ENCODE results near the gene TSNAX. TPM values are rescaled to one million over a fixed set of nuclear protein-coding genes. Genes with fewer than 3 reads are reported as not detected.

TSNAX gene
- polyA plus RNA-seq, 3 donors, result 41.6 to 61.3 (median 51.5) TPM

DNA sequence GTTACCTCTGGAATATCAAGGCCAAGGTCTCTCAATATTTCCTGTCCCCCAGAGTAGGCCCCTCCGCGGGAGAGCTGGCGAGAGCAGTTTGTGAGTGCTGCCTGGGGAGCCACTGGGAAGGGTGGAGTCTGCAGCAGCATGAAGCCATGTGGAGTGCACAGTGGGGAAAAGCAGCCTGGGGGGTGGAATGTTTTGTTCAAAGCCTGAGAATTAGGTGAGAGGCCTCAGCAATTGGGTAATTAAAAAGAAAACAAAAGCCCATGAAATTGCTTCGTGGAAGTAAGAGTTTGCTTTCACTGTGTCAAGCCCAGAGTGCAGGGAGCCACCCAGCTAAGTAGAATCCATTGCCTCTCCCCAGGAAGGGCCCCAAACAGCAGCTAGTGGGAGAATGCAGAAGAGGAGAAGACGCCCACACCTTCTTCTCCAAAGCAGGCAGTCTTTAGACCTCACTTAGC lies 67.9 kb downstream of the TSNAX start:
- no peak for DNase-seq

DNA sequence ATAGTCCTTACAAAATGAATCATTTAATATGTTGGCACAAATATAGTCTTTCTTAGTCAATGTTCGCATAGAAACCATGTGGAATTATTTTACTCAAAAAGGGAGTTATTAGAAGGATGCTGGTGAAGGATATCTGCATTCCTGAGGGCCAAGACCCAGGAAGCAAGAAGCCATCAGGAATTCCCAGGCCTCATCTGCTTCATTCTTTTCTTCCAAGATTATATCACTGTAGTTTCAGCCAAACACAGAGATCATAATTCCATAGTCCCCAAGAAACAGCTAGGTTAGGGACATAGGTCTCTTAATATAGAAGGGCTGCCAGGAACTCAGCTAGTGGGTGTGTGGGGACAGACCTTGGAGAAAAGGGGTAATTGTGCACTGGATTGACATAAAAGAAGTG lies 69.5 kb downstream of the TSNAX start:
- no peak for DNase-seq

DNA sequence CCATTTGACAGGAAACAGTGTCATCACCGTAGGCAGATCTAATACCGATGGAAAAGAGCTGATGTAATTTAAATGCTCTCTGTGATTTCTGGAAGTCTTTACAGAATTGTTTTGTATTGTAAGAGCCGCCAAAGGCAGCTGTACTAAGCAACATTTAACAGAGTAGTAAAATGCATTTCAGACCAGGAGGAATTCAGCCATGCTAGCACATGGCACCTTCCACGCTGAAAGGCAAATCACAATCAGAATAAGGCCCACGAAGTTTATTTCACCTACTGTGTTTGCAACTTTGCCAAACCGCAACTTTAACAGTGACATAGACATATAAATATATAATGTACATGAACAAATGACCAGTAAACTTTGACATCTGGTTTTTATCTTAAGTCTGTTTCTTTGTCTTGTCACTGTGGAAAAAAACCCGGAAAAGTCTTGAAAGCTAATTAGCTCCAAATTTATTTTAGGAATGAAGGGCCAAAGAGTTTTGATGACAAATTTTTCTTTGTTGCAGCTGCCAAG lies 72.0 kb downstream of the TSNAX start:
- DNase-seq, result peak; percentile 38

DNA sequence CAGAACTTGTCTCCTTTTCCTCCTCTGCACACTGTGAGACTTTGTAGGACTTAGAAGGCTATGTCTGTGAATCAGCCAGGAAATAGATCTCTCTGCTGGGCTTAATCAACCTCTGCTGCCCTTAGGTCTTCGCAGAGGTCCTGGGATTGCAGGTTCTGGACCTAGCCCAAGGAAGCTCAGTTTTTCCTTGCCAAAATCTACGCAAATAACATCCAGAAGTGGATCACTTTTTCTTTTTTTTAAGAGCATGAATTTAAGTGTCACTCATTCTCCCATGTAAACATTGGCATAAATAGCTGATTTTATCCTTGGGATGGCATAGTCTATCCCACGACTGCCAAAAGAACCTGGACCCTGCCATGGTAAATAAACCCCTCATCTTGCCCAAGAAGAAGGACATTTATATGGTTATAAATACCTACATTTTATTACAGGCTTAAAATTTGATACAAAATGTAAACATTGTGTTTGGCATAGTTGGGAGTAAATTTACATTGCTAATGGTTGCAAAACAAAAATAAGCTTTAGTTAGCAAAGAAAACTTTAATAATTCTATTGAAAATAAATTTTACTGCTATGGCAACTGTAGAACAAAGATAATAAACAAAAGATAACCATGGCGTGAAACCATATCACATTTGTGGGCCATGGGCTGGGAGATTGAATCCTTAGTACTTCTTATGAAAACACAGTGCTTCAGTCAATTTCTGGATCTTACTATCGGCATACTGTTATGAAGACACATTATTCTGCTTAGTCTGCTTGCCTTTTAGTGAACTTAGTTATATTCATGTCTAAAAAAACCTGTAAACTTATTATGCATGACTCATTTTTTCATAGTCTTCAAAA lies 73.6 kb downstream of the TSNAX start:
- no peak for DNase-seq

DNA sequence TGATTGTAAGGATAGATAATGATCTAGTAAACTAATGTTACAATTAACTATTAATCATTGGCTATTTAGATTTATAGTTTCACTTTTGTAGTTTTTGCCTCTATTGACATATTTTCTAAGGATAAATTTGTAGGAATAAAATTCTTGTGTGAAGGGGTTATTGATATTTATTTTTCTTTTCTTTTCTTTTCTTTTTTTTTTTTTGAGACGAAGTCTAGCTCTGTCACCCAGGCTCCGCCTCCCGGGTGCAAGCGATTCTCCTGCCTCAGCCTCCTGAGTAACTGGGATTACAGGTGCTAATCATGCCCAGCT lies 74.2 kb downstream of the TSNAX start:
- DNase-seq, result no peak

DNA sequence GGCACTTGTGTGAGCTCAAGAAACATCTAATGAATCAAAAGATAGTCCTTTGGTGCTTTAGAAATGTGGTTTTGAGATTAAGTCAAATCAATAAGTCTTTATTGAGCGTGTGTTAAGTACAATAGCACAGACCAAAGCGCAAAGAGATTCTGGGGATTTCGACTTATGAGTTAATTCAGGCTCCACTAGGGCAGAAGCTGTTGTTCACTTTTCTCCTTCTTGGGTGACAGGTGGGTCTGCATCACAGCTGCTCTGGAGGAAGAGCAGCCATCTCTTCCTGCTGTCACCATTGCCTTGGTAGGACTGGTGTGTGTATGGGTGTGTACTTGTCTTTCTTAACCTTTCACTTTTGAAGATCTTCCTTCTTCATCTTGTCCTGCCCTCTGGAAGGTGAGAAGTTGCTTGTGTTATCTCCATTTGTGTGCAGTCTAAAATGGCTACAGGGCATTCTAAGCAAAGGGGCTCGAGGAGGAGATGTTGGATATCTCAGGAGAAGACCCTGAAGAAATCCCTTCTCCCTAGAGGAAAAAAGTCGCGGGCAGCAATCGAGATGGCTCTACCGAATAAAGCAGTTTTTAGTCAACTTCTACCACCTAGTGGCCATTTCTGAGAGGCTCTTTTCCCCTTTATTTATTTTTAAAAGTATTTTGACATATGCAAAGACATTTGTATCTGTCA lies 75.3 kb downstream of the TSNAX start:
- no peak for DNase-seq

DNA sequence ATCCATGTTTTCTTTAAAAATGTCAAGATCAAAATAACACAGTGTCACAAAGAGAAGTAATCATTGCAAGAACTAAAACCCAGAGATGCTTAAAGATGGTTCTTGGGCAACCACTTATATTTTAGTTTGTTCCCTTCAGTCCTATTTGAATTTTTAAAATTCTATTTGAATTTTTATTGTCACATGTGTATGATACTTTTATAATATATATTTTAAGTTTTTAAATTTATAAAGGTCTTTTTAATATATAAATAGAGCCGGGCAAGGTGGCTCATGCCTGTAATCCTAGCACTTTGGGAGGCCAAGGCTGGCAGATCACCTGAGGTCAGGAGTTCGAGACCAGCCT lies 75.8 kb downstream of the TSNAX start:
- DNase-seq, result no peak

DNA sequence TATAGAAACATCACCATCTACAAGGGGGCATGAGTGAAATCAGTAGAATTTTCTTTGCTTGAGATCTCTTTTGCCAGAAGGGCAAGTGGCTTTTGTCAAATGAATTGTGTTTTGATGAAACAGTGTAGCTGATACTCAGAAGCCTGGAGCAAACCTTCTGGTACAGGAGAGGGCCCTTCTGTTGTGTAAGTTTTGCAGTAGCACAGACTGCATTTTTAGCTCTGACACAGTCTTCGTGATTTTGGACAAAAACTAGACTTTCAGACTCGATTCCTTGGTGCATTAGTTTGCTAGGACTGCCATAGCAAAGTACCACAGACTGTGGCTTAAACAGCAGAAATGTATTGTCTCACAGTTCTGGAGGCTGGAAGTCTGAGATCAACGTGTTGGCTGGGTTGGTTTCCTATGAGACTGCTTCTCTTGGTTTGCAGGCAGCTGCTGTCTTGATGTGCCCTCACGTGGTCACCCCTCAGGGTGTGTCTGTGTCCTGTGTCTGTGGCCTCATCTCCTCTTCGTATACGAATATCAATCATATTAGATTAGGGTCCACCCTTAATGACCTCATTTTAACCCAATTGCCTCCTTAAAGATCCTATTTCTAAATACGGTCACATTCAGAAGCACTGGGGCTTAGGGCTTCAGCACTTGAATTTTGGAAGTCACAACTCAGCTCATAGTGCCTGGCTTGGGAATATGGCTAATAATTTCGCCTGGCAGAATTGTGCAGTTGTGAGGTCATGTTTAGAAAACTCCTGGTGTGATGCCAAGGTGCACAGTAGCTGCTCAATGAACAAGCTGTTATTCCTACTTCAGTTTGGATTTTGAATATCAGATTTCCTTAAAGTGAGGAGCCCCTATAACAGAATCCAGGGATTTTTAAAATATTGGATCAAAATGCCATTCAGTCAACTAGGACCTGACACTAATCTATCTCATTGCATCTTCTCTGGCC lies 77.0 kb downstream of the TSNAX start:
- DNase-seq, result no peak

DNA sequence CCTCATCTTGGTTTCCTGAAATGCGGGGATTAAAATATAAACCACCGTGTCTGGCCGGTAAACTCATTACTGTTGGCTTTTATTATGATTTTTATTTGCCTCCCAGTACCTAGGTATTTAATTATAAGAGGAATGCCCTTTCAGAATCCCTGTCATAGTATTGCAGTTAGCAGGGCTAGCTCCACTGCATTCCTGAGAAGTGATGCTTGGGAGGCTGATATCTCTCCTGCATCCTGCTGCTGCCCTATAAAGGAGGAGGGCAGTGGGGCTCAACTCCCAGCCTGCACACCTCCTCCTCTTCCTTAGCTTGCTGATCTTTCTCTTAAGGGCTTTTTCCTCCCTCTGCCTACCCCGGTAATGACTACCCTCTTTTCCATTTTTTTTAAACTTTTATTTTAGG lies 78.2 kb downstream of the TSNAX start:
- DNase-seq, result no peak

DNA sequence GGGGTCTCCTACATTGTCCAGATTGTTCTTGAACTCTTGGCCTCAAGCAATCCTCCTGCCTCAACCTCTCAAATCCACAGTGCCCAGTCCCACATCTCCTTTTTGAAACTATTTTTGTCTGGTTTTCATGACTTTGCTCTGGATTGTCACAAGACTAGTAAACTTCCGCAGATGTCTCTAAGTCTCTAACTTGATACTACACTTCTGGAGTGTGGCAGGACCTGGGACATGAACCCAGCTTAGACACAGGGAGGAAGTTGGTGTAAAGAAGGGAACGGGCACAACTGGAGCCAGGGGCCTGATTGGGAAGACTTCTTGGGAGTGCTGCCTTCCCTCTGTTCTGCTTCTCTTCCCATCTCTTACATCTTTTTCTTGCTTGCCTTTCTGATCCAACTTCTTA lies 81.9 kb downstream of the TSNAX start:
- no peak for DNase-seq

DNA sequence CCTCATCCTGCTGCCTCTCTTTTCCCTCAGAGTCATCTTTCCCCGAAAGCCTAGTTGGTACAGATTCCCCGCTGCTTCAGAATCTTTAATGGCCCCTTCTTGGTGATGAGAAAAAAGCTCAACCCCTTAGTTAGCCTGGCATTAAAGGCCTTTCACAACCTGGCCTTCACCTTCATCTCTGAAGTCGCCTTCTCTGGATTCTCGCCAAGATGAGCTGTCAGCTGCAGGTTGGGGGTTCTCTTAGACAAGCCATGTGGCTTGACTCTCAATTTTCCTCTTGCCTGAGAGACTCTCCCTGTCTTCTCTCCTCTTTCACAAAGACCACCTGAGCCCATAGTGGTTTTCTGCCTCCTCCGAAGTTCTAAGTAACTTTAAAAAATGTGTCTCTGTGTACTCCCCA lies 82.6 kb downstream of the TSNAX start:
- no peak for DNase-seq

DNA sequence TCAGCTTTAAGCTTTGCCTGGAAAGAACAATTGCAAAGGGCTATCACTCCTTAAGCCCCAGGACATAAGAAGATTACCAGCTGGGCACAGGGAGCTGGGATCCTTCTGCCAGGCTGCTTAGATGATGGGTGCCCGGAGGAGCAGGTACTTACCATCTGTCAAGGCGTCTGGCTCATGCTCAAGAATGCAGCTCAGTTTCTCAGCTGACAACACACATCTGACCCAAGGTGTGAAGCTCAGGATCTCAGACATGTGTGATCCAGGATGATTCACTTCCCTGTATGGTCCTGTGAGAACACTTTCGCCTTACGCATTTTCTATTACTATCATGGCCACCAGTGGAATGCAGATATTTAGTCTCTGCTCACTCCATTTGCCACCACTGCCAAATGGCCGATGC lies 83.4 kb downstream of the TSNAX start:
- DNase-seq, result no peak

DNA sequence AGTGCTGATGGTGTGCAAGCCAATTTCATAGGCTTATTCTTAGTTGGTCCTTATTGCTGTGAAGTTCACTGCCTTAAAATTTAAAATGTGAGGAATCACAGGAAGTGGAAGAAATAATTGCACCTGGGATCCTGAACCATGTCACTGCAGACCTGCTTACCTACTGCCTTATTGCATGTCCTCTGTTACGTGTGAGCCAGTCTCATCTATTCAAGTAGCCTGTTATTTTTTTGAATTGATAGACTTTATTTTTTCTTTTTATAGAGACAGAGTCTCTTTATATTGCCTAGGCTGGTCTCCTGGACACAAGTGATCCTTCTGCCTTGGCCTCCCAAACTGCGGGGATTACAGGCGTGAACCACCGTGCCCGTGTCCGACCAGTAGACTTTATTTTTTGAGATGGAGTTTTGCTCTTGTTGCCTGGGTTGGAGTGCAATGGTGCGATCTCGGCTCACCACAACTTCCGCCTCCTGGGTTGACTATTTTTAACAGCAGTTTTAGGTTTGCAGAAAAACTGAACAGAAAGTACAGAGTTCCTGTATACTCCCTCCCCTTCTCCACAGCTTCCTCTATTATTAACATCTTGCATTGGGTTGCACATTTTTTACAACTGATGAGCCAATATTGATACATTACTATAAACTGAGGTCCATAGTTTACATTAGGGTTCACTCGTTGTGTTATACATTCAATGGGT lies 84.1 kb downstream of the TSNAX start:
- DNase-seq, result no peak

DNA sequence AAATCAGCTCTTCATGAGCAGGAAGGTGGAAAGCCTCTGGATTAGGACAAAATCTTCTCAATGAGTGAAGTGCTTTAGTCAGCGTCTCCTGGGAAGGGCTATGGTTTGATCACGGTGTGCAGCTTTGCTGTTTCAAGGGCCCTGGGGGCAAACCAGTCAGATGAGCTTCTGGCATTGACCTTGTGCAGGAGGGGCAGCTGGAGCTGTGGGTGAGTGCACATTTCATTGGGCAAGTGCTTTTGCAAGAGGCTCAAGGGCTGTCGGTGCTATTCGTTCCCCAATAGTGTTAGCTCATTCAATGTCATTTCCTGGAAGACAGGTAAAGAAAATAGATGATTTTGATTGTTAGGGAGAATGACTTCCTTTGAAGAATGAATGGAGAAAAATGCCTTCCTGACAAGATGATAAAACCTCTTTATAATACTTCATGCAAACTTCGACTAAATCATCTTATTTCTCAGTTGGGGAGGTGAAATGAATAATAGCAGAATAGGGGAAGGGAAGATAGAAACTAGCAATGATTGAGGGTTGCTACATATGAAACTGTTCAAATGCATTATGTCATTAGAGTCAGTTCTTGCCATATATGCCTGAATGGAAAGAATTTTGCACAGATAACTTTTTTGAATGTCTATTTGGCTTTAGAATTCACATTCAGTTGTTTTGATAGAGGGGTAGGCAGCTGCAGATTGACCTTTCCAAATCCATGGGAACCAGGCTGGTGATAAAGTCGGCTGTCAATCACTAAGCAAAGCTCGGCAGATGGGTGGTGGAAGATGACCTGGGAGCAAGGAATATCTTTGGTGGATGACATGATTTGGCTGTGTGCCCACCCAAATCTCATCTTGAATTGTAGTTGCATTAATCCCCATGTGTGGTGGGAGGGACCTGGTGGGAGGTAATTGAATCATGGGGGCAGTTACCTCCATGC lies 85.2 kb downstream of the TSNAX start:
- no peak for DNase-seq

Other genes with a start within 250 kb of the TSNAX start
- gene EXOC8, start 190.8 kb upstream of the TSNAX start, polyA plus RNA-seq (ENCODE audit: insufficient read length in 3 of 3), result 10 to 100 TPM; 10.6 to 12.1 (median 11.8) TPM
- 10 to 100 TPM; 12.1 to 13.8 (median 13.1) TPM for gene SPRTN, start 190.4 kb upstream of the TSNAX start, polyA plus RNA-seq (ENCODE audit: insufficient read length in 3 of 3)
- 10 to 100 TPM; 37.8 to 43.6 (median 38.9) TPM for gene EGLN1, start 106.4 kb upstream of the TSNAX start, polyA plus RNA-seq (ENCODE audit: insufficient read length in 3 of 3)
- 1 to 10 TPM; 5.0 to 5.5 (median 5.3) TPM for gene DISC1, start 98.1 kb downstream of the TSNAX start, polyA plus RNA-seq (ENCODE audit: insufficient read length in 3 of 3)

Measured in renal pelvis (tissue), 4 donors.